UCSD-AML1 (cell line): ENCODE results near the gene LETM1.

Experiments
- DNase-seq: peaks from one replicate; lab custom pipeline; 2025; ENCODE audit not compliant: unreplicated experiment; lab: John Stamatoyannopoulos, UW

LETM1 gene

DNA sequence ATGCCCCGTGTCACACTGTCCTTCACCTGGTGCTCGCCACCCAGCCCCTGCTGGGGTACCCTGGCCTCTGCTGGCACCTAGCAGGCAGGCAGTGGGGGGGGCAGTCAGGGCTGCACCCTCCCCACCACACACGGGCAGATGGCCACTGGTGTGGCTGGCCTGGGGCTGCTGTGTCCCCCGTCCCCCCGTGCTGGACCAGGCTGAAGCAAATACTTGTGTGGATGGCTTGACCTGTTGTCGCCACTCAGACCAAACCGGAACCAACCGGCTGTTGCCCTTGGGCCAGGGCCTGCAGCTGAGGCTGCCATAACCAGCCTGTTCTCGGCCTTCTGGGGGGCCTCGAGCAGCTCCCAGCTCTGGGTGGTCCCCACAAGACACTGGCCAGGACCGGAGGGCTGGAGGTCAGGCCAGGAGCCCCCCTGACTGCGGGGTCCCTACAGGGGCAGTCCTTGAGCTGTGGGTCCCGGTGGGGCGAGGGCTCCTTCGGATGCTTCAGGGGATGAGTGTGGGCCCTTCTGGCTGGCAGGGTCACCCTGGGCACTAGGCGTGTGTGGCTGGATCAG, 58.6 kb downstream of the LETM1 start:
- DNase-seq = no peak

DNA sequence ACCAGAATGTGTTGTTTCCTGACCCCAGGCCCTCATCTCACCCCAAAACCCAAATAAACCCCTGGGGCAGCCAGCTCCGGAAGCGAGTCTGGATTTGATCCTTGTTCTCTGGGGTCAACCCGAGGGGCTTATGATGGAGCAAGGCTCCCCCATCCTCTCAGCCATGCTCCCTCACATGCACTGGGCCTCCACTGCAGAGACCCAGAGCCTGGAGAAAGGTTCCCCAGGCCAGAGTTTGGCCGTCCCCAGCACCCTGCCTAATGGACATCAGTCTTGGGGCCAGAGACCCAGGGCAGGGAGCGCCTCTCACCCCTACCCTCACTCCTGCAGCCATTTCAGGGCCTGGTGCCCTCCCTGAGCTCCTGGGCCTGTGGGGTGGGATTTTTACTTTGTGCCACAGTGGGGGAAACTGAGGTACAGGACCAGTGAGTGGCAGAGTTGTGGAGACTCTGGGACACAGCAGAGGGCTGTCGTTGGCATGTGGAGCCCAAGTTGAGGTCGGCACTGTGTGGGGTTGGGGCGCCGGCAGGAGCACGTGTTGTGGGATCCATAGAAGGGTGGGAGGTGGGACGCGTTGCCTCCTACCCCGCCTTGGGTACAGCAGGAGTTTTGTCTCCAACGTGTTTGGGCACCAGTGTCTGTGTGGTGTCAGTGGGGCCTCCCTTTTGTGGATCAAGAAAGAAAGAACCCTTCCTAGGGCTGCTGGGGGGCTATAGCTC, 59.3 kb downstream of the LETM1 start:
- no peak for DNase-seq

DNA sequence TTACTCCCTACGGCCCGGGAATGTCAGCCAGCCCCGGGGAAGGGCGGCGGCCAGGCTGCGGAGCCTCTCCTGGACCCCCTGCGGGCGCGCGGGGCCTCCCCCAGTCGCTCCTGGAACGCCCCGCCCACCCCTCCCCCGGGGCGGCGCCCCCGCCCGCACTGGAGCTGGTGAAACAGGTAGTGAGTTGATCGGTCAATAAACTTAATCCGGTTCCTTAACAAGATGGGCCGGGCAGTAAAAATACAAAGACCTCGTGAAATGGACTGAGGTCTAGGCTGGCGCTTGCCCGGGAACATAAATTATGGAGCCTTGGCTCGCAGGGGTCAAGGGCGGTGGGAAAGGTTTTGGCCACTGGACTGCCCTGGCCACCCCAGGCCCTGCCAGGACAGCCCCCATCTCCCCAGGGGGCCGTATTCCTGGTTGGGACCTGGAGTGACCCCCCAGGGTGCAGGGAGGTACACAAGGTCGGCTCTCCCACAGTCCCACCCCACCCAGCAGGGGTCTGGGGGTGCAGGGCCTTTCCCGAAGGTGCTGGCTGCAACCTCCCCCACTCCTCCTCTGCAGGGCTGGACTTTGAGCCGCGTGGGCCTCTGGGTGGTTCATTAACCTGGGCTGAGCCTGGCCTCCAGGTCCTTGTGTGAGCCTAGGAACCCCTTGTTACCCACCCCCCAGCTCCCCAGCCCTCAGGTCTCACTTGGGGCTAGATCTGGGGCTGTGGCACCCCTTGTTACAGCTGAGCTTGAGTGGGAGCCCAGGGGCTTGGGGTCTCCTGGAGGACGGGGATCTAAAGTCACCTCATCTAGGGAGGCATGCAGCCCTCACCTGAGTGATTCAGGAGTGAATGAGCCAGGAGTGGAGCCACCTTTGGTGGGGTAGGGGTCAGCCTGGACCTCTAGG, 60.4 kb downstream of the LETM1 start:
- no peak for DNase-seq

DNA sequence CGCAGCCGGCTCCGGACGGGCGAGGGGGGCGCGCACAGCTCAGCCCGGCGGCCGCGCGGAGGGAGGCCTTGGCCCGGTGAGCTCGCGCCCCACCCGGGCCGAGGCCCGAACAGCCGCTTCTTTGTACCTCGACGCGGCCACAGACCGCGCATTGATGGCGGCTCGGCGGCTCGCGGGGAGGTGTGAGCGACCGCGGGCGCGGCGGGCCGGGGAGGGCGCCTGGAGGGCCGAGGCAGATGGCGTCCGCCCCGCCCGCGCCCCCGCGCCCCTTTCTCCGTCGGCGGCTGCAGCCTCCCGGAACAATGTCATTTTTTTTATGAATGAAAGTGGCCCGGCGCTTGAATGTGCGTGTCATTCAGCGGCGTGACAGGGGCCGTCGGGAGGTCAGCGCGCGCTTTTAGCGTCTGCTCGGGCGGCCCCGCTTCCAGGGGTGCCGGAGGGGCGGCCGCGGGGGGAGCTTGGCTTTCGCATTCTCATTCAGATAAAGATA, 61.1 kb downstream of the LETM1 start:
- no peak for DNase-seq

DNA sequence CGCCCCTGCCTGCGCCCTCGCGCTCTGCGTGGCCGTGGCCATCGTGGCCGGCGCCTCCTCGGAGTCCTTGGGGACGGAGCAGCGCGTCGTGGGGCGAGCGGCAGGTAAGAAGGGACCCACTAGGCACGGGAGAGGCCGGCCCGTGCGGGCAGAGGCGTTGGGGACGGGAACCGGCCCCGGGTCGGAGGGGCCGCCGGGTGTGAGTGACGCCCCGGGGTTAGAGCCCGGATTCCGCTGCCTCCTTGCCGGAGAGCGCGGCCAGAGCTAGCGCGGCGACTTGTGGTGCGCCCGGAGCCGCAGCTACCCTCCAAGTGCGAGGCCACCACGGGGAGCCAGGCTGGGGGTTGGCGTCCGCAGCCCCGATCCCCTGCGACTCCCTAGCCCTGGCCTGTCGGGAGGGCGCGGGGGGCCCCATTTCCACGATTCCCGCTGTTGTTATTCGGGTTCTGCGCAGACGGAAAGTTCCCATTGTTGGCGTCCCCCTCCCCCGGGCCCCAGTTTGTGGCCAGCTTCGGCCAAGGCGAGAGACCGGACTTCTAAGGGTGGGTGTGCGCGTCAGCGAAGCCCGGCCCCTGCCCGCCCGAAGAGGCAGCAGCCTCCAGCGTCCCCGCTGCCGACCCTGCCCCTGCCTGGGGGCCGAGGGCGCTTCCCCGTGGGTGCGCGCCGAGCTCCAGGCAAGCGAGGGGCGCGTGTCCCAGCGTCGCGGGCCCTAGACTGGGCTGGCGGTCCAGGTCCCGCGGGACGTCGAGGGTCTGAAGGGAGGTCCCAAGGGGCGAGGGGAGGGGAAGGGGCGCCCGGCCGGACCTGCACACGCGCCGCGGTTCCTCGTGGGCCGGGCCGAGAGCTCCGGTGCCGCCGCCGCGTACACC, 61.8 kb downstream of the LETM1 start:
- DNase-seq = no peak

DNA sequence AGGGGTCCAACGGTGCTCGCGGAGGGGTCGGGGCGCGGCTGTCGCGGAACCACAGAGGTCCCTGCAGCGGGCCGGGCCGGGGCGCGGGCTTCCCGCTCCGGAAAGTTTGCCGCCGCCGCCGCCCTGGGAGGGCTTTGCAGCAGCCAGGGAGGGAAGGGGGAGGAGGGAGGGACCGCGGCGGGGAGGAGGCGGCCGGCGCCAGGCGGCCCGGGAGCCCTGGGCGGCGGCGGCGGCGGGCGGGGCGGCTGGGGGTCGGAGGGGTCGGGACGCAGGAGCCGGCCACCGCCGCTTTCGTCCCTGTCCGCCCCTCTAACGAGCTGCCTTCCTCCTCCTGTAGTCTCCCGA, 62.5 kb downstream of the LETM1 start:
- DNase-seq = peak; percentile 39

DNA sequence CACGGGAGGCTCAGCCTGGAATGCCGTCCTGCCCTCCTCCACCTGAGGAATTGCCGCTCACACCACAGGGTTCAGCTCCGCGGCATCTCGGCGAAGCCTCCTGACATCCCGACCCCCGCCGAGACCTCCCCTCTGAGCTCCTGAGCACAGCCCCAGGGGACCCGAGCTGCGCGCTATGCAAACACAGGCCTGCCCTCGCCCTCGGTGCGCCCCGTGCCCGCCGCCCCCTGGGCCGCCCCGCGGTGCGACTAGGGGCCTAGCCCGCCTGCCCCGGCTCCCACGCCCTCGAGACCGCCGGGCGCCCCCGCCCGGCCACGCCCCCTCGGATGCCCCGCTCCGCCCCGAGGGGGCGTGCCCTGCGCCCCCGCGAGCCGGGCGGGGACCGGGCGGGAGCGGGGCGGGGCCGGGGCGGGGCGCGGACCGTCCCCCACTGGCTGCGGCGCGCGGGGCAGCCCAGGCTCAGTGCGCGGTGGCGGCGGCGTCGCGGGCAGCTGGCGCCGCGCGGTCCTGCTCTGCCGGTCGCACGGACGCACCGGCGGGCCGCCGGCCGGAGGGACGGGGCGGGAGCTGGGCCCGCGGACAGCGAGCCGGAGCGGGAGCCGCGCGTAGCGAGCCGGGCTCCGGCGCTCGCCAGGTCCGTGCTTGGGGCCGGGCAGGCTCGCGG, 63.0 kb downstream of the LETM1 start, which contains the start of gene FGFR3:
Gene FGFR3, plus strand, starts transcription at position 462 of the 664 bp plus-strand sequence. CDS start 642 bp downstream, outside the sequence.
- peak; percentile 56 for DNase-seq

DNA sequence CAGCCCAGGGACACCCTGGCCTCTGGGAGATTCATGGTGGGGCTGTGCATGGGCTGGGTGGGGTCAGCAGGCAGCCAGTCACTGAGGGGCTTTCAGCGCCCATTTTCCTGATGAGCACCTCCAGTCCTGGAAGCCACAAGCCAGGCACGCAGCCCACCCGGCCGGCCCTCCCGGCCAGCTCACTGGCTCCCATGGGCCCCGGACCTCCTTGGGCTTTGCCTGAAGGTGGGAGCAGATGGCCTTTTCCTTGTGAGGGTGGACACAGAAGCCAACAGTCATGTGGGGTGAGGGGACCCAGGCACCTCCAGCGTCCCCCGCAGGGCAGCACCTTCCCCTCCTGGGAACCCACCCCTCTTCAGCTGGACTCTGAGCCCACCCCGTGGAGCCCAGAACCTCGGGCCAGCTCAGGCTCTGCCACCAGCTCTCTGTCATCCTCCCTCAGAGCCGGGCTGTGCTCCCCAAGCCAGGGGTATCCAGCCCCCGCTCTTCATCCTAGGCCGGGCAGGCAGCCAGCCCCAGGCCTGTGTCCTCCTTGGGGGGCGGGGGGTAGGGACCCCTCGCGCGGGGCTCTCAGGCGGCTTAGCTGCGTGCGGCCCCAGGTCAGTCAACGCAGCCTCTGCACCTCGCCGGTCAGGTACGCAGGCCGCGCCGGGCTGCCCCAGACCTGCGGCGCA, 63.7 kb downstream of the LETM1 start:
- DNase-seq = no peak

DNA sequence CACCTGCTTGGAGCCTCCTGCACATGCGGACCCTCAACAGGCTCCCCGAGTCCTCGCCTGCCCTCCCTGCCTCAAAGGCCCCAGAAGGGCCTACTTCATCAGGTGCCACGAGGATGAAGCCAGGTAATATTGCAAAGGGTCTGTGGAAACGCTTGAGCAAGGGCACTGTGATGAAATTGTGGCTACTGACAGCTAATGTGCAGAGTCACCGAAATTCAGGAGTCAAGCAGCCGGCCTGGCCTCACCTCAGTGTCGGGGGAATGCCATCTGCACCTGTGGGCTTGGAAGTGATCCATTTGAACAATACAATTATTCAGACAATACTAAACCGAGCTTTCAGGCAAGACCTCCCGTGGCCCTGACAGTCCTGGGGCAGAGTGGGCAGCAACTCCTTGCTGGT, 66.0 kb downstream of the LETM1 start:
- no peak for DNase-seq

DNA sequence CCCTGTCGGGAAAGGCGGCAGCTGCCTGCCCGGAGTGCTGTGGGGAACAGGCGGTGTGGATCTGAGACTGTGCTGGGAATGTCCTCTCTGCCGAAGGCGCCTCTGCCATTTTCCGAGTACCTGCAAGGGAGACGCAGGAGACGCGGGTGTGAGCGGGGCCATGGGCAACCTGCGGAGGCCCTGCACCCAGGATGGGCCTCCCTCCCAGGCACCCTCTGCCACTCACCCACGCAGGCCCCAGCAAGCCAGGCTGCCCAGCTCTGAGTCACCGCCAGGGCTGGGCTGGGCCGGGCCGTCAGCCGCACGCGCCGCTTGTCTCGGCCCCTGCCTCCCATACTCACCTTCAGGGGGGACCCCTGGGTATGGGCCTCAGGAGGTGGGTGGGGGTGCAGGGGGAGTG, 66.4 kb downstream of the LETM1 start:
- DNase-seq = no peak

DNA sequence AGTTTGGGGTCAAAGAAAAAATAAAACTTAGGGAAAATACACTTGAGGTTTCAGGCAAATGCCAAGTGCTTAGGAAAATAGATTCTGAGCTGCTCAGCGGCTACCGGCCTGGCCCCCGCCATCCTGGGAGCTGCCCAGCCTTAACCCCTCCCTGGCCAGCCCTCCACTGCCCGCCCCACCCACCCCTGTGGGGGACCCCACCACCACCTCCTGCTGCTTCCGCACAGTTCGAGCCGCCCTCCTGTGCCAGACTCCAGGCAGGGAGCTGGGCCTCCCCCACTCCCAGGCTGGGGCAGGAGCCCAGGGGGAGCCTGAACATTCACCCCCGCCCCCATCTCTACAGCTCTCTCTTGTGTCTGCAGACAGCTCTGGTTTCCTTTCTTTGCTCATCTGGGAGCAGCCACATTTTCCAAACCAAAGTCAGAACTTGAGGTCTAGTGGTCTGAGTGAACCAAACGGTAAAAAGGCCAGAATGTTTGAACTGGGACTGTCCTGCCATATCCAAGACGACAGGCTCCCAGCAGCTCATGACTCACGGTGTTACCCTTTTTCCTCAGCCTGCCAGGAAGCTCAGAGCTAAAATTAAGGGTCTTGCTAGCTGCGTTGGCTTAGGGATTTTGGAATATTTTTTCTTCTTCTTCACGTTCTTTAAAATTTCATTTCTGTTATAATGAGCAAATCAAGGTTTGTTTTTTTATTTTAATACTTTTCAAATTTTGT, 67.5 kb downstream of the LETM1 start:
- DNase-seq = no peak

DNA sequence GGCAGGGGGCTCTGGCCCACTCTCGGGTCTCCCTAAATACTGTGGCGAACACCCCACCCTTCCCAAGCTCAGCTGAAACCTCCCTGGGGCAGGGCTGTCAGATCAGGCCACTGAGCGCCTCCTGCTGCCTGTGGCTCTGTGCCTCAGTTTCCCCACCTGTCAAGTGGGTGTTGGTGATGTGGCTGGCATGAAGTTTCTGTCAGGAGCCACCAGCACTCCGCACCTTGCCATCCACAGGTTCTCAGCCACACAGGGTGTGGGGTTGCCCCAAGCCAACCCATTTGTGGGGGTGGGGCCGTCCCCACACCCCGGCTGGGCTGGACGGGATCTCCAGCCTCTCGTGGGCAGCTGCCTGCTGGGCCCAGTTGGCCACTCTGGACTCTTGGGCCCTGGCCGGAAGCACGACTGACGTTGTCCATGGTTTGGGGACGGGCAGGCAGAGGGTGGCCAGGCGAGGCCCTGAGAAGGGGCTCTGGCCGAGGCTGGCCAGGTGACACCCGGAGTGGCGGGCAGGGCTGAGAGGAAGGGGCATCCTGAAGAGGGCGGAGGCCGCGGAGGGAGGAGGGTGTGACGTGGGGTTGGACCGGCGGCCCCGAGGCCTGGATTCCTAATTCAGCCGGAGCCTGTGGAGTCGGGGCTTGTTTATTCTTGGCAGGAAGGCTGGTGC, 68.4 kb downstream of the LETM1 start:
- no peak for DNase-seq

DNA sequence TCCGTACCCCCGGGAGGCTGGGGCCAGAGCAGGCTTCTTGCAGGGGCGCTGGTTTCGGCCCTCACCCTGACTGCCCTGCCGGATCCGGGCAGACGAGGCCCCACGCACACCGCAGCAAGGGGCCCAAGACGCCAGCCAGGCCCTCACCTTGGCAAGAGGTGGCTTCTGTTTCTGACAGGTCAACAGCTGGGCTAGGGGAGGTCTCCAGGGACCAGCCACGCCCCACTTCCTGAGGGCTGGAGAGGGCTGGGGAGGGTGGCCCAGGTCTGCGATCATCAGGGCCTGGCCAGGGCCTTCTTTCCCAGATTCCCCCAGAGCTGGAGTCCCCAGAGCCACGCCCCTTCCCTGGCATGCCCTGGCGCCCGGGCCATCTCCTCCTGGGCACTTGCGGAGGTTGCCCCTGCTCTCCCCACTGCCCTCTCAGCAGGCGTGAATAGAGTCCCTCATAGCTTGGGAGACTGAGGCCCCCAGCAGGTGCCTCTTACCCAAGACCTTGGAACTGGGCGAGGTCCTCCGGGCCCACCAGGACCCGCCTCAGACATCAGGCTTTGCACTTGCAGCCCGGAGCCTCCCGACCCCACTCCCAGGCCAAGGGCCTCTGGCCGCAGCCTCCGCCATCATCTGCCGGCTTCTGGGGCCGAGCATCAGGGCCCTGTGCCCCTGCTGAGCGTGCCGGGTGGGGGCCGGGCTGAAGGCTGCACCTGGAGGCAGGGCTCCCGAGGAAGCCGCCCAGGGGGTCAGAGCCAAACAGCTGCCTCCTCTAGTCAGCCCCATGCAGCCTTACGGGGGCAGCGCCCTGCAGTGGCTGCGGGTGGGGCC, 69.2 kb downstream of the LETM1 start:
- DNase-seq = no peak

DNA sequence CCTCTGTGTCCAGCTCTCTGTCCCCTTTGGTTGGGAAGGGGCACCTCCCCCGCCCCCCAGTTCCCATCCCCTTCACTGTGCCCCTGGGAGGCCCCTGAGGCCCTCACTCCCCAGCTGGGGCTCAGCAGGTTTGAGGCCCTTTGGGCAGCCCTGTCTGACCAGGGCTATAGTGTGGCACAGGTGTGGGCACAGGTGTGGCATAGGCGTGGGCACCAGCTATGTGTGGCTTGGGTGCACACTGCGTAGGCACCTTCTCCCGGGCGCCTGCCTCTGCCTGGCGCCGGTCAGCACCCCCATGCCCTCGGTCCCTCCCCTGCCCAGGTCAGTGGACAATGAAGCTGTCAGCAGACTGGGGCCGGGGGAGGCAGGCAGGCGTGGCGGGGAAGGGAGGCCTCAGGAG, 70.4 kb downstream of the LETM1 start:
- DNase-seq = no peak

DNA sequence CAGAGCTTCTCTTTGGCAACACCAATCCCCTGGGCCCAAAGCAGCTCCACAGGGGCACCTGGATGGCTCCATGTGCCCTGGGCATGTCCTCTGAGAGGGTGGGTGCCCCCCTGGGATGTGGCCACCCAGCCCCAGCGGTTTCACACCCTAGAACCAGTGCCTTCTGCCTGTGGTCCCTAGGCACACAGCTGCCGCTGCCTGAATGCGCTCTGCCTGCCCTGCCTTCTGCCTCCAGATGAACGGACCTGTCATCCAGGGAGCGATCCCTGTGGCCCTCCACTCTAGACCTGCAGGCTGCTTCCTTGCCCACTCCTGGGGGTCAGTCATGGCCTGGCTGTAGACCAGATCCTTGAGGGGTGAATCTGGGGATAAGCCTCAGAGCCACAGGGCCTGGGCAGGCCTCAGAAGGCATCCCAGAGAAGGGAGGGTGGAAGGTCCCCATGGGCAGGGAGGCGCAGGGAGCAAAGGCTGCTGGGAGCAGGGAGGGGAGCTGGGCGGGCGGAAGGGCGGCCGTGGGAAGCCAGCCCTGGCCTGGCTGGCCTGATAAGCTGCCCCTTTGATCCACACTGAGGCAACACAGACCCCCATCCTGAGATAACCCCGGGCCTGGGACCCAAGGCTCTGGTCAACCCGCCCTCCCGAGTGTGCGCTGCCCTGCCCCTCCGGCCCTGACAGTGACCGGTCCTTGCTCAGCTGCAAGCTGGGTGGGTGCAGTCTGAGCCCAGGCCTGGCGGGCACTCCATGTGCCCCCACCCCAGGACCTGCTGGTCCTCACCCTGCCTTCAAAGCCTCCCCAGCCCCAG, 71.0 kb downstream of the LETM1 start:
- DNase-seq = no peak

DNA sequence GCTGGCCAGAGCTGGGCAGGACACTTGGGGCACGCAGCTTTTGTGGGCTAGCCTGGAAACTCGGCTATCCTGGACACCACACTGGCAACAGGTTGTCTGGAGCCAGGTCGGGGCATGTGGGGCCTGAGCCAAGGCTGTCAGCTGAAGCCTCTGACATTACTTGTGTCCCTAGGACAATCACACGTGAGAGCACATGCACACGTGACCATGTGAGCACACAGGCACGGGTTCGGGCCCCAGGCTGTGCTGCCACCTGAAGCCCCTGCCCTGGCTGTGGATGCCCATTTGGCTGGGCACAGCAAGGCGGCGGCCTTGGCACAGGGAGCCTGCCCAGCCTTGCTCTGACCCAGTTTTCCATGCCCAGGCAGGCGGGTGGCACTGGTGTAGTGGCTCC, 71.6 kb downstream of the LETM1 start:
- DNase-seq = no peak

DNA sequence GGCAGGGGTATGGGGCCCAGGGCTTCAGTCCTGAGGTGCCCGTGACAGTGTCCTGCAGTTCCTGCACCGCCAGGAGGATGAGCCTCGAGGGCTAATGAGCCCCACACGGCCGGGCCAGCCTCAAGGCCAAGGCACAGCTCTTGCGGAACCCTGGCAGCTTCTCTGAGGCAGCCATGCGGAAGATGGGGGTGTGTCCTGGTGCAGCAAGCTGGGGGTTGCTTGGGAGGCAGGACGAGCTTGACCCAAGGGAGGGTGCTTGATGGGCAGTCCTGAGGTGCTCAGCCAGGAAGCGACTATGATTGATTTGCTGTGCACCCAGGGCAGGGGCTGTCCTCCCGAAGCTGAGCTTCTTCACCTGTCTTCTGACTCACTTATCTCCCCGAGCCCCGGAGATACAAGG, 72.0 kb downstream of the LETM1 start:
- no peak for DNase-seq
